ENCODE results near the gene LDB2.

- no peak for TF ChIP-seq CTCF (IDR thresholded peaks at IDR 0.05; ENCODE audit: low read length)
- TF ChIP-seq EZH2 (optimal IDR thresholded peaks at IDR 0.05; ENCODE audit: low read depth, low read length) = no peak
Measured at GRCh38 chr4:16777726-16778125, 120.7 kb downstream of the LDB2 start.

All from MM.1S (cell line).